DMS53 (cell line): ENCODE measurements around the gene ZSCAN30.

Experiments
- DNase-seq: peaks from one replicate; lab custom pipeline; 2025; lab: John Stamatoyannopoulos, UW

The ZSCAN30 gene

GRCh38 chr18:35290094-35290735, at the start of gene ZSCAN30:
TSS of gene ZSCAN30 (minus strand) at chr18:35290229. CDS start at chr18:35264352, 25,877 bp downstream.
- DNase-seq: peak; percentile 97

- no peak for DNase-seq
Observed at GRCh38 chr18:35337286-35337685, 47.3 kb upstream of the ZSCAN30 start.

- no peak for DNase-seq
Observed at GRCh38 chr18:35335866-35336265, 45.8 kb upstream of the ZSCAN30 start.

GRCh38 chr18:35334821-35335220, 44.8 kb upstream of the ZSCAN30 start:
- no peak for DNase-seq

- no peak for DNase-seq
Observed at GRCh38 chr18:35334212-35334611, 44.2 kb upstream of the ZSCAN30 start.

GRCh38 chr18:35331367-35332087, 41.5 kb upstream of the ZSCAN30 start:
- DNase-seq: no peak

GRCh38 chr18:35328868-35329267, 38.8 kb upstream of the ZSCAN30 start:
- DNase-seq: no peak

- peak; percentile 46 for DNase-seq
Observed at GRCh38 chr18:35326695-35327387, 36.8 kb upstream of the ZSCAN30 start.

GRCh38 chr18:35324926-35325655, 35.1 kb upstream of the ZSCAN30 start:
- no peak for DNase-seq

- DNase-seq: peak; percentile 45
Observed at GRCh38 chr18:35322486-35323458, 32.7 kb upstream of the ZSCAN30 start.

GRCh38 chr18:35311496-35311895, 21.5 kb upstream of the ZSCAN30 start:
- DNase-seq: no peak

- no peak for DNase-seq
Observed at GRCh38 chr18:35306588-35307250, 16.7 kb upstream of the ZSCAN30 start.

- no peak for DNase-seq
Observed at GRCh38 chr18:35303610-35304009, 13.6 kb upstream of the ZSCAN30 start.

- no peak for DNase-seq
Observed at GRCh38 chr18:35296060-35296459, 6.0 kb upstream of the ZSCAN30 start.

- DNase-seq: no peak
Observed at GRCh38 chr18:35291166-35291565, 1.1 kb upstream of the ZSCAN30 start.

GRCh38 chr18:35289727-35290093, 319 bp downstream of the ZSCAN30 start:
- peak; percentile 64 for DNase-seq

- no peak for DNase-seq
Observed at GRCh38 chr18:35289293-35289692, 736 bp downstream of the ZSCAN30 start.

- no peak for DNase-seq
Observed at GRCh38 chr18:35284841-35285240, 5.2 kb downstream of the ZSCAN30 start.

- DNase-seq: peak; percentile 32
Observed at GRCh38 chr18:35283923-35284794, 5.9 kb downstream of the ZSCAN30 start.

GRCh38 chr18:35282353-35282752, 7.7 kb downstream of the ZSCAN30 start:
- DNase-seq: peak; percentile 45
